K562 treated with DMSO at 1 percent for 24 hours (cell line): ENCODE data around the gene NUP205. TPM values are rescaled to one million over a fixed set of nuclear protein-coding genes. Genes with fewer than 3 reads are reported as not detected.

Source experiments
- total RNA-seq: library from RNA; unstranded; fragments of 300-600 nt; gene quantifications from 2 replicates; pipeline ENCODE4 v1.2.3, GENCODE V29; 2022; ENCODE audit warnings: low read depth; ENCODE audit not compliant: insufficient read depth

Gene NUP205, protein sequence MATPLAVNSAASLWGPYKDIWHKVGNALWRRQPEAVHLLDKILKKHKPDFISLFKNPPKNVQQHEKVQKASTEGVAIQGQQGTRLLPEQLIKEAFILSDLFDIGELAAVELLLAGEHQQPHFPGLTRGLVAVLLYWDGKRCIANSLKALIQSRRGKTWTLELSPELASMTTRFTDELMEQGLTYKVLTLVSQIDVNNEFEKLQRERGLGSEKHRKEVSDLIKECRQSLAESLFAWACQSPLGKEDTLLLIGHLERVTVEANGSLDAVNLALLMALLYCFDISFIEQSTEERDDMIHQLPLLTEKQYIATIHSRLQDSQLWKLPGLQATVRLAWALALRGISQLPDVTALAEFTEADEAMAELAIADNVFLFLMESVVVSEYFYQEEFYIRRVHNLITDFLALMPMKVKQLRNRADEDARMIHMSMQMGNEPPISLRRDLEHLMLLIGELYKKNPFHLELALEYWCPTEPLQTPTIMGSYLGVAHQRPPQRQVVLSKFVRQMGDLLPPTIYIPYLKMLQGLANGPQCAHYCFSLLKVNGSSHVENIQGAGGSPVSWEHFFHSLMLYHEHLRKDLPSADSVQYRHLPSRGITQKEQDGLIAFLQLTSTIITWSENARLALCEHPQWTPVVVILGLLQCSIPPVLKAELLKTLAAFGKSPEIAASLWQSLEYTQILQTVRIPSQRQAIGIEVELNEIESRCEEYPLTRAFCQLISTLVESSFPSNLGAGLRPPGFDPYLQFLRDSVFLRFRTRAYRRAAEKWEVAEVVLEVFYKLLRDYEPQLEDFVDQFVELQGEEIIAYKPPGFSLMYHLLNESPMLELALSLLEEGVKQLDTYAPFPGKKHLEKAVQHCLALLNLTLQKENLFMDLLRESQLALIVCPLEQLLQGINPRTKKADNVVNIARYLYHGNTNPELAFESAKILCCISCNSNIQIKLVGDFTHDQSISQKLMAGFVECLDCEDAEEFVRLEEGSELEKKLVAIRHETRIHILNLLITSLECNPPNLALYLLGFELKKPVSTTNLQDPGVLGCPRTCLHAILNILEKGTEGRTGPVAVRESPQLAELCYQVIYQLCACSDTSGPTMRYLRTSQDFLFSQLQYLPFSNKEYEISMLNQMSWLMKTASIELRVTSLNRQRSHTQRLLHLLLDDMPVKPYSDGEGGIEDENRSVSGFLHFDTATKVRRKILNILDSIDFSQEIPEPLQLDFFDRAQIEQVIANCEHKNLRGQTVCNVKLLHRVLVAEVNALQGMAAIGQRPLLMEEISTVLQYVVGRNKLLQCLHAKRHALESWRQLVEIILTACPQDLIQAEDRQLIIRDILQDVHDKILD (N-terminal part only)
- 76.8 and 90.3 TPM in 2 replicates for total RNA-seq

DNA sequence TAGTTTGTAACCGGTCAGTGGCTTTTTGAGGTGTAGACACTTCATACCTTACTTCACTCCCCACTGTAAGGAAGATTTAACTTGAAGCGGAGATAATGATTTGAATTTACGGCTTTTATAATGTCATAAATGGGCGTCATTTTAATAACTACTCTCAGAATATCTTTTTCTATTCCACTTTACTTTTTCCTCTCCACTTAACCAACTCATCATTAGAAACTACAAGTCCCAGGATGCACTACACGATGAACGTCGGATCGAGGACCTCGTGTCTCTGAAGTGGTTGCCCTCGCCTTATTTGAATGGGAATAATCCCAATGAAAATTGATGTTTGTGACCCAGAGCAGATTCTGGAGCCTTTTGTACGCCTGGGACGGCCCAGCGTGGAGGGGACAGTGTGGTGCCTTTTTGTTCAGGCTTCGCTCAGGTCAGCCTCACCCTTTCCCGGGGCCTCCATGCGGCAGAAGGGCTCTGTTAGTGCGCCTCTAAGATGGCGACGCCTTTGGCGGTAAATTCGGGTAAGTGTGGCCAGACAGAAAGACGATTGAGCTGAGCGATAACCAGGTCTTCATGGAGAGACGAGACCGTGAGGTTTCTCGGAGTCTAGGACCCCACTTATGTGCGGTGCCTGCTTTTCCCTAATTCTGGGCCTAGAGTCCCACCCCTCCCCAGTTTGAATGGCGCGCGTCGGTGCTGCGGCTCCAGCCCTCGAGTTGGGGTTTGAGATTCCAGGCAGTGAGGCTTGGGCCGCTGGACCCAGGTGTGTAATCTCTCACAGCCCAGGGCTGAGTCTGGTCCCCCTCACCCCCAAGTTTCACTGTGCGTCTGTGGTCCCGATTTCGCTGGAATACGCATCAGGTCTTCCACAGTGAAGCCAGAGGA is at the start of gene NUP205:
NUP205 (plus strand) TSS at position 463 of the 882 bp plus-strand sequence; CDS start at position 491, 28 bp downstream.

DNA sequence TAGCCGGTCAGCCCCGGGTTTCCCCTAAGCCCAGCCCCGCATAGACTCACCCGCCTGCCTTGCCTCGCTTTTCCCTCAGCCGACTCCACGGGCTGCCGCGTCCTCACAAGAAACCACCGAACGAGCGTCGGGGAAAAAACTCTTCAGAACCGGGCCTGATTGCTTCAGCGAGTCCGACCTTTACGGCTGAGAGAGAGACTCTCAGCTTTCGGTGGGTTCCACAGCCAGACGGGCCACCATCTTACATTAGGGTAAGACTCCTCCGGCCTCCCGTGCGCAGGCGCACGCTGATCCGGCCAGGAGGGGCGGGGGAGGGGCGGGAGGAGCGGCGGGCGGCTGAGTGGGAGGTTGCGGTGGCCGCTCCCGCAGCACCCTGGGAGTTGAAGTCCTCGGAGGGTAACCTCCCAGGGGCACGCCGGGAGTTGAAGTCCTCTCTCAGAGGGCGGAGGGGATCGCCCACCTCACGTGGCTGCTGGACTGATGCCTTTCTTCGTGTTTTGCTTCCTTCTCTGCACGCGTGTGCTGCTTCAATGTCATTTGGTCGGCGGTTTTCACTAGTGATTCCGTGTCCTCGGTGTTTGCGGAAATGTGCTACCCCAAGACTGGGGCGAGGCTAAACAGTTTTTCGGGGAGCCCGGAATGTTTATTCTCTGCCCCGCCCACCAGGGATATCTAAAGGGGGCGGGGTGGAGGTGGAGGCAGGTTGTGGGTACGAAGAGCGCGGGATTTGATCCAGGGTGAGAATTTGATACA is 47.7 kb upstream of the NUP205 start, which contains the start of gene CNOT4:
CNOT4 (minus strand) TSS at position 264 of the 753 bp plus-strand sequence. CDS start 71,771 bp downstream, outside the sequence.

DNA sequence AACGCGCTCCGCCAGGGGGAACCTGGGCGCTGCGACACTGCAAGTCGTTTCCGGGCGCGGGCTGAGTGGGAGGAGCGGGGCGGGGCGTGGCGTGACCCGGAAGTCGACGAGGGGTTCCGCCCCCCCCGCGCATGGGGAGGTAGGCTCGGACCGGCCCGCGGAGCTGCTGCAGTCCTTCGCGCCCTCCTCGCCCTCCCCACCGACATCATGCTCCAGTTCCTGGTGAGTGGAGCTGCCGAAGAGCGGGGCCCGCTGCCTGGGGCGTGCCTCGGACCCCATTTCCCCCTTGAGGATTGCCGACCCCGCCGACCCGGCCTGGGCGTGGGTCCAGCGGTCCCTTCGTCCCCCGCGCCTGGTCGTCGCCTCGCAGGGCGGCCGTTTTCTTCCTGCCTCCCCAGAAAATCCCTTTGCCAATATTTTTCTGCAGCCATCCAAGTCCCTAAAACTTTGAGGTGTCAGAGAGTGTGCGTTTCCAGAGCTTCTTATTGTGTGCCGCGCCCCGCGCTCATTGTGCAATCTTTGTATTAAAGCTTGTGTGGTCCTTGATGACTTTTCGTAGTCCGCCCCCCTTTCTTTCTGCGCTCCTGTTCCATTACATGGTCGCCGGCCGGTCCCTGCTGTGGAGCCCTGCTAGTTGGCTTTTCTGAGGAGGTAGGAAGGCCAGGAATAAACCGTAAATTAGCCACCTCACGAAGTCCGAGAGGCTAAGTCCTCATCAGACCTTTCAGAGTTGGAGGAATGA is 104.8 kb downstream of the NUP205 start, which contains the start of gene STMP1:
STMP1 (plus strand) TSS at position 142 of the 742 bp plus-strand sequence.

Other genes with a start within 250 kb of the NUP205 start
- 11.5 and 14.7 TPM in 2 replicates for gene CNOT4, start 47.8 kb upstream of the NUP205 start, total RNA-seq
- 26.3 and 33.2 TPM in 2 replicates for gene STMP1, start 104.6 kb downstream of the NUP205 start, total RNA-seq
- 1.0 and 2.3 TPM in 2 replicates for gene SLC13A4, start 170.3 kb downstream of the NUP205 start, total RNA-seq
- gene FAM180A, start 190.9 kb downstream of the NUP205 start, total RNA-seq = not detected in 2 replicates